ENCODE measurements around the gene STIM2. TPM values are rescaled to one million over a fixed set of nuclear protein-coding genes. Genes with fewer than 3 reads are reported as not detected.

The STIM2 gene
- polyA plus RNA-seq, 4 donors, result 7.6 to 28.0 (median 15.7) TPM

GRCh38 chr4:27008679-27009078, 148.0 kb downstream of the STIM2 start:
- Histone ChIP-seq H3K27ac (ENCODE audit: low read depth in 1 of 3, low read length in 2 of 3) (no peak overlapping the region), H3K9me3 (ENCODE audit: control insufficient read depth in 2 of 2, insufficient read depth in 1 of 2, low read depth in 1 of 2, low read length in 1 of 2) (no peaks in the 10 kb centered on the region), H3K4me1 (ENCODE audit: control insufficient read depth in 3 of 3, insufficient read depth in 2 of 3, low read depth in 1 of 3, low read length in 2 of 3) (no peaks in the 10 kb centered on the region), H3K36me3 (ENCODE audit: control insufficient read depth in 3 of 3, insufficient read depth in 2 of 3, low read depth in 1 of 3, low read length in 3 of 3) (peaks cover 1 to 6% (median 3%) of the 10 kb centered on the region in 3 donors), H3K4me3 (ENCODE audit: low read depth in 1 of 3, low read length in 3 of 3) (no peak overlapping the region), H3K27me3 (ENCODE audit: control insufficient read depth in 3 of 3, insufficient read depth in 3 of 3, low read length in 3 of 3) (no peaks in the 10 kb centered on the region)
- no peak for FAIRE-seq
- 76 to 83% (median 81%) methylated on average over 4 of the region's 4 CpGs for WGBS, 3 donors
- no peak for DNase-seq

GRCh38 chr4:27009539-27009938, 148.9 kb downstream of the STIM2 start:
- H3K27me3 ChIP-seq (ENCODE audit: control insufficient read depth in 3 of 3, insufficient read depth in 3 of 3, low read length in 3 of 3), result no peaks in the 10 kb centered on the region
- H3K36me3 ChIP-seq (ENCODE audit: control insufficient read depth in 3 of 3, insufficient read depth in 2 of 3, low read depth in 1 of 3, low read length in 3 of 3), result peaks cover 1 to 6% (median 3%) of the 10 kb centered on the region in 3 donors
- no peak overlapping the region for H3K27ac ChIP-seq (ENCODE audit: low read depth in 1 of 3, low read length in 2 of 3)
- H3K4me1 ChIP-seq (ENCODE audit: control insufficient read depth in 3 of 3, insufficient read depth in 2 of 3, low read depth in 1 of 3, low read length in 2 of 3), result no peaks in the 10 kb centered on the region
- DNase-seq (no peak), FAIRE-seq (no peak)
- H3K4me3 ChIP-seq (ENCODE audit: low read depth in 1 of 3, low read length in 3 of 3), result no peak overlapping the region
- no peaks in the 10 kb centered on the region for H3K9me3 ChIP-seq (ENCODE audit: control insufficient read depth in 2 of 2, insufficient read depth in 1 of 2, low read depth in 1 of 2, low read length in 1 of 2)
- 66 to 74% (median 68%) methylated on average over 4 of the region's 4 CpGs for WGBS, 3 donors

- Histone ChIP-seq H3K9me3 (ENCODE audit: control insufficient read depth in 2 of 2, insufficient read depth in 1 of 2, low read depth in 1 of 2, low read length in 1 of 2) (no peaks in the 10 kb centered on the region), H3K4me3 (ENCODE audit: low read depth in 1 of 3, low read length in 3 of 3) (no peak overlapping the region), H3K36me3 (ENCODE audit: control insufficient read depth in 3 of 3, insufficient read depth in 2 of 3, low read depth in 1 of 3, low read length in 3 of 3) (peaks cover 1 to 6% (median 3%) of the 10 kb centered on the region in 3 donors), H3K27ac (ENCODE audit: low read depth in 1 of 3, low read length in 2 of 3) (no peak overlapping the region), H3K27me3 (ENCODE audit: control insufficient read depth in 3 of 3, insufficient read depth in 3 of 3, low read length in 3 of 3) (no peaks in the 10 kb centered on the region), H3K4me1 (ENCODE audit: control insufficient read depth in 3 of 3, insufficient read depth in 2 of 3, low read depth in 1 of 3, low read length in 2 of 3) (no peaks in the 10 kb centered on the region)
- DNase-seq (peak; percentile 57 to 60), FAIRE-seq (peak; percentile 36)
- WGBS, 3 donors, result 28 to 38% (median 32%) methylated on average over 6 of the region's 6 CpGs
Observed at GRCh38 chr4:27010334-27010940, 149.8 kb downstream of the STIM2 start.

- Histone ChIP-seq H3K27ac (ENCODE audit: low read depth in 1 of 3, low read length in 2 of 3) (no peak overlapping the region), H3K4me3 (ENCODE audit: low read depth in 1 of 3, low read length in 3 of 3) (no peak overlapping the region), H3K9me3 (ENCODE audit: control insufficient read depth in 2 of 2, insufficient read depth in 1 of 2, low read depth in 1 of 2, low read length in 1 of 2) (no peaks in the 10 kb centered on the region), H3K4me1 (ENCODE audit: control insufficient read depth in 3 of 3, insufficient read depth in 2 of 3, low read depth in 1 of 3, low read length in 2 of 3) (no peaks in the 10 kb centered on the region), H3K27me3 (ENCODE audit: control insufficient read depth in 3 of 3, insufficient read depth in 3 of 3, low read length in 3 of 3) (no peaks in the 10 kb centered on the region), H3K36me3 (ENCODE audit: control insufficient read depth in 3 of 3, insufficient read depth in 2 of 3, low read depth in 1 of 3, low read length in 3 of 3) (peaks cover 0 to 6% (median 3%) of the 10 kb centered on the region in 3 donors)
- DNase-seq (no peak), FAIRE-seq (no peak)
- 64 to 76% (median 71%) methylated on average over 3 of the region's 3 CpGs for WGBS, 3 donors
Observed at GRCh38 chr4:27011401-27011800, 150.8 kb downstream of the STIM2 start.

GRCh38 chr4:27013012-27013411, 152.4 kb downstream of the STIM2 start:
- H3K27ac ChIP-seq (ENCODE audit: low read depth in 1 of 3, low read length in 2 of 3), result no peak overlapping the region
- WGBS, 3 donors, result 88 to 92% (median 88%) methylated on average over 4 of the region's 4 CpGs
- peaks cover 0 to 12% (median 6%) of the 10 kb centered on the region in 3 donors for H3K36me3 ChIP-seq (ENCODE audit: control insufficient read depth in 3 of 3, insufficient read depth in 2 of 3, low read depth in 1 of 3, low read length in 3 of 3)
- H3K4me1 ChIP-seq (ENCODE audit: control insufficient read depth in 3 of 3, insufficient read depth in 2 of 3, low read depth in 1 of 3, low read length in 2 of 3), result no peaks in the 10 kb centered on the region
- H3K4me3 ChIP-seq (ENCODE audit: low read depth in 1 of 3, low read length in 3 of 3), result no peak overlapping the region
- no peaks in the 10 kb centered on the region for H3K9me3 ChIP-seq (ENCODE audit: control insufficient read depth in 2 of 2, insufficient read depth in 1 of 2, low read depth in 1 of 2, low read length in 1 of 2)
- FAIRE-seq (no peak), DNase-seq (no peak)
- no peaks in the 10 kb centered on the region for H3K27me3 ChIP-seq (ENCODE audit: control insufficient read depth in 3 of 3, insufficient read depth in 3 of 3, low read length in 3 of 3)

- WGBS, 3 donors, result 94 to 98% (median 96%) methylated on average over 3 of the region's 3 CpGs
- FAIRE-seq (no peak), DNase-seq (no peak)
- H3K9me3 ChIP-seq (ENCODE audit: control insufficient read depth in 2 of 2, insufficient read depth in 1 of 2, low read depth in 1 of 2, low read length in 1 of 2), result no peaks in the 10 kb centered on the region
- H3K27ac ChIP-seq (ENCODE audit: low read depth in 1 of 3, low read length in 2 of 3), result no peak overlapping the region
- no peak overlapping the region for H3K4me3 ChIP-seq (ENCODE audit: low read depth in 1 of 3, low read length in 3 of 3)
- no peaks in the 10 kb centered on the region for H3K4me1 ChIP-seq (ENCODE audit: control insufficient read depth in 3 of 3, insufficient read depth in 2 of 3, low read depth in 1 of 3, low read length in 2 of 3)
- H3K36me3 ChIP-seq (ENCODE audit: control insufficient read depth in 3 of 3, insufficient read depth in 2 of 3, low read depth in 1 of 3, low read length in 3 of 3), result peaks cover 5 to 8% (median 5%) of the 10 kb centered on the region in 3 donors
- H3K27me3 ChIP-seq (ENCODE audit: control insufficient read depth in 3 of 3, insufficient read depth in 3 of 3, low read length in 3 of 3), result no peaks in the 10 kb centered on the region
Observed at GRCh38 chr4:27016551-27016950, 155.9 kb downstream of the STIM2 start.

- H3K27ac ChIP-seq (ENCODE audit: low read depth in 1 of 3, low read length in 2 of 3), result no peak overlapping the region
- DNase-seq, result no peak
- no peaks in the 10 kb centered on the region for H3K27me3 ChIP-seq (ENCODE audit: control insufficient read depth in 3 of 3, insufficient read depth in 3 of 3, low read length in 3 of 3)
- no peak overlapping the region for H3K4me3 ChIP-seq (ENCODE audit: low read depth in 1 of 3, low read length in 3 of 3)
- H3K9me3 ChIP-seq (ENCODE audit: control insufficient read depth in 2 of 2, insufficient read depth in 1 of 2, low read depth in 1 of 2, low read length in 1 of 2), result no peaks in the 10 kb centered on the region
- FAIRE-seq, result no peak
- peaks cover 5 to 10% (median 8%) of the 10 kb centered on the region in 3 donors for H3K36me3 ChIP-seq (ENCODE audit: control insufficient read depth in 3 of 3, insufficient read depth in 2 of 3, low read depth in 1 of 3, low read length in 3 of 3)
- H3K4me1 ChIP-seq (ENCODE audit: control insufficient read depth in 3 of 3, insufficient read depth in 2 of 3, low read depth in 1 of 3, low read length in 2 of 3), result no peaks in the 10 kb centered on the region
- WGBS, 3 donors, result 96 to 97% (median 97%) methylated on average over 12 of the region's 12 CpGs
Observed at GRCh38 chr4:27017623-27018022, 157.0 kb downstream of the STIM2 start.

- DNase-seq (no peak), FAIRE-seq (no peak)
- Histone ChIP-seq H3K4me3 (ENCODE audit: low read depth in 1 of 3, low read length in 3 of 3) (no peak overlapping the region), H3K36me3 (ENCODE audit: control insufficient read depth in 3 of 3, insufficient read depth in 2 of 3, low read depth in 1 of 3, low read length in 3 of 3) (peaks cover 8 to 12% (median 9%) of the 10 kb centered on the region in 3 donors), H3K9me3 (ENCODE audit: control insufficient read depth in 2 of 2, insufficient read depth in 1 of 2, low read depth in 1 of 2, low read length in 1 of 2) (no peaks in the 10 kb centered on the region), H3K27me3 (ENCODE audit: control insufficient read depth in 3 of 3, insufficient read depth in 3 of 3, low read length in 3 of 3) (no peaks in the 10 kb centered on the region), H3K4me1 (ENCODE audit: control insufficient read depth in 3 of 3, insufficient read depth in 2 of 3, low read depth in 1 of 3, low read length in 2 of 3) (no peaks in the 10 kb centered on the region), H3K27ac (ENCODE audit: low read depth in 1 of 3, low read length in 2 of 3) (no peak overlapping the region)
- WGBS, 3 donors, result 72 to 88% (median 81%) methylated on average over 5 of the region's 5 CpGs
Observed at GRCh38 chr4:27018076-27018475, 157.4 kb downstream of the STIM2 start.

- 95 to 100% (median 100%) methylated on average over 1 of the region's 1 CpG for WGBS, 3 donors
Observed at GRCh38 chr4:27018910-27019309, 158.3 kb downstream of the STIM2 start.

More at GRCh38 chr4:27018910-27019309, 158.3 kb downstream of the STIM2 start:
- FAIRE-seq, result no peak
- no peaks in the 10 kb centered on the region for H3K4me1 ChIP-seq (ENCODE audit: control insufficient read depth in 3 of 3, insufficient read depth in 2 of 3, low read depth in 1 of 3, low read length in 2 of 3)
- H3K27ac ChIP-seq (ENCODE audit: low read depth in 1 of 3, low read length in 2 of 3), result no peak overlapping the region
- DNase-seq, result no peak
- H3K27me3 ChIP-seq (ENCODE audit: control insufficient read depth in 3 of 3, insufficient read depth in 3 of 3, low read length in 3 of 3), result no peaks in the 10 kb centered on the region
- H3K4me3 ChIP-seq (ENCODE audit: low read depth in 1 of 3, low read length in 3 of 3), result no peak overlapping the region
- no peaks in the 10 kb centered on the region for H3K9me3 ChIP-seq (ENCODE audit: control insufficient read depth in 2 of 2, insufficient read depth in 1 of 2, low read depth in 1 of 2, low read length in 1 of 2)
- peaks cover 8 to 12% (median 10%) of the 10 kb centered on the region in 3 donors for H3K36me3 ChIP-seq (ENCODE audit: control insufficient read depth in 3 of 3, insufficient read depth in 2 of 3, low read depth in 1 of 3, low read length in 3 of 3)
